HG02588 (cell line): ENCODE data around the gene EXOC6.
"Not testable (repeated sequence)": the region's sequence is repeated elsewhere in the genome, so short reads cannot be mapped to it uniquely, and the experiment has no call there.

ENCODE experiments used
- ATAC-seq: cut with Tn5 transposase; IDR thresholded peaks from one replicate; pipeline ENCODE4 v1.9.1; 2021; ENCODE audit warnings: mild to moderate bottlenecking, moderate library complexity; ENCODE audit not compliant: unreplicated experiment

The EXOC6 gene

GRCh38 chr10:92931597-92931996 lies 83.3 kb downstream of the EXOC6 start:
- no peak for ATAC-seq

GRCh38 chr10:92937876-92938275 lies 89.6 kb downstream of the EXOC6 start:
- no peak for ATAC-seq

GRCh38 chr10:92938841-92939240 lies 90.5 kb downstream of the EXOC6 start:
- ATAC-seq: no peak

GRCh38 chr10:92942226-92942625 lies 93.9 kb downstream of the EXOC6 start:
- ATAC-seq: no peak

- no peak for ATAC-seq
Observed at GRCh38 chr10:92946491-92946890, 98.2 kb downstream of the EXOC6 start.

GRCh38 chr10:92952573-92952972 lies 104.3 kb downstream of the EXOC6 start:
- ATAC-seq: not testable (repeated sequence)

- no peak for ATAC-seq
Observed at GRCh38 chr10:92957223-92958010, 109.1 kb downstream of the EXOC6 start.

- ATAC-seq: no peak
Observed at GRCh38 chr10:92961638-92962037, 113.3 kb downstream of the EXOC6 start.

- no peak for ATAC-seq
Observed at GRCh38 chr10:92965314-92965713, 117.0 kb downstream of the EXOC6 start.

GRCh38 chr10:92967641-92968040 lies 119.3 kb downstream of the EXOC6 start:
- ATAC-seq: no peak

GRCh38 chr10:92969151-92969550 lies 120.8 kb downstream of the EXOC6 start:
- ATAC-seq: no peak

- no peak for ATAC-seq
Observed at GRCh38 chr10:92970301-92971070, 122.2 kb downstream of the EXOC6 start.

GRCh38 chr10:92972066-92972870 lies 123.9 kb downstream of the EXOC6 start:
- ATAC-seq: no peak

GRCh38 chr10:92972886-92973285 lies 124.6 kb downstream of the EXOC6 start:
- ATAC-seq: no peak

GRCh38 chr10:92976278-92976677 lies 128.0 kb downstream of the EXOC6 start:
- ATAC-seq: not testable (repeated sequence)

- ATAC-seq: no peak
Observed at GRCh38 chr10:92989250-92989649, 140.9 kb downstream of the EXOC6 start.

GRCh38 chr10:92990615-92991014 lies 142.3 kb downstream of the EXOC6 start:
- ATAC-seq: no peak

GRCh38 chr10:92991513-92991912 lies 143.2 kb downstream of the EXOC6 start:
- no peak for ATAC-seq

GRCh38 chr10:92993699-92994272 lies 145.5 kb downstream of the EXOC6 start:
- ATAC-seq: no peak

- no peak for ATAC-seq
Observed at GRCh38 chr10:92995509-92995908, 147.2 kb downstream of the EXOC6 start.

GRCh38 chr10:92997620-92998019 lies 149.3 kb downstream of the EXOC6 start:
- no peak for ATAC-seq
